Adrenal gland (tissue), 12 donors: ENCODE measurements around the gene AUTS2. TPM values are rescaled to one million over a fixed set of nuclear protein-coding genes. Genes with fewer than 3 reads are reported as not detected.

ENCODE experiments used
- DNase-seq, 7 donors: peaks; one replicate each; pipeline ENCODE4 v3.0.0-alpha.2; 2019 to 2020
- H3K27ac ChIP-seq, 5 donors: fragments of 200-600 bp; sonication (generic) in 4 of 5; 1 replicate in 3 of 5; 2 replicates in 2 of 5; pipeline versions ENCODE4 v1.5.1 to v1.8.0; 2016 to 2020; ENCODE audit warnings: mild to moderate bottlenecking in 1 of 5
- H3K27me3 ChIP-seq: fragments of 200-600 bp; 2 replicates; pipeline ENCODE4 v1.8.0; 2021
- H3K36me3 ChIP-seq, 2 donors: fragments of 200-600 bp; replicated peaks in 1 of 2; 1 replicate in 1 of 2; 2 replicates in 1 of 2; pipeline versions ENCODE4 v1.5.1 to v1.8.0; 2018 to 2022
- H3K4me1 ChIP-seq, 2 donors: fragments of 200-600 bp; replicated peaks in 1 of 2; 1 replicate in 1 of 2; 2 replicates in 1 of 2; pipeline versions ENCODE4 v1.5.1 to v1.8.0; 2018 to 2021
- H3K4me3 ChIP-seq, 4 donors: fragments of 200-600 bp; sonication (generic) in 3 of 4; one replicate each; pipeline ENCODE4 v1.5.1; 2016 to 2018
- H3K9me3 ChIP-seq, 3 donors: fragments of 200-600 bp; sonication (generic) in 1 of 3; replicated peaks in 1 of 3; 1 replicate in 2 of 3; 2 replicates in 1 of 3; pipeline versions ENCODE4 v1.5.1 to v1.8.0; 2016 to 2021
- CTCF ChIP-seq, 6 experiments: fragments of 450-650 bp in 4 of 6; fragments of 200-600 bp in 2 of 6; sonication (generic) in 1 of 6; IDR thresholded peaks; 1 replicate in 5 of 6; 2 replicates in 1 of 6; pipeline versions ENCODE4 v1.5.1 to v1.8.0; 2016 to 2021; ENCODE audit warnings: antibody characterized with exemption in 6 of 6, mild to moderate bottlenecking in 2 of 6, moderate library complexity in 1 of 6
- POLR2A ChIP-seq, 2 donors: fragments of 450-650 bp; IDR thresholded peaks; one replicate each; pipeline ENCODE4 v1.6.1; 2017; ENCODE audit warnings: antibody characterized with exemption in 2 of 2, mild to moderate bottlenecking in 2 of 2, moderate library complexity in 1 of 2
- WGBS, 4 donors: extraction: QIAGEN DNeasy Blood & Tissue Kit in 2 of 4; methylation state at CpG; one replicate each; pipeline versions ENCODE4 v1.1.5 to v1.1.7; 2013 to 2017; 5-methylcytosine and 5-hydroxymethylcytosine counted together
- intact Hi-C, 2 donors: fragments of 100-400 bp; cut with DNase I; formaldehyde crosslinking; loops; one replicate each; pipeline versions ENCODE4 v1.14.1 to v1.15.0; 2022 to 2023
- polyA plus RNA-seq, 3 donors: library from polyadenylated mRNA; stranded (reverse); fragments of 200-250 nt in 2 of 3; fragments of 350-450 nt in 1 of 3; fragmentation: Illumina TruSeq in 1 of 3; extraction: RNeasy Lipid Tissue Mini Kit (QIAGEN cat#74804) in 1 of 3; gene quantifications; one replicate each; pipeline ENCODE4 v1.2.3, GENCODE V29; 2013 to 2014
- total RNA-seq, 9 donors: library from RNA; depleted of rRNA in 4 of 9; stranded (reverse); fragments of >200 nt in 4 of 9; fragments of 120-200 nt in 1 of 9; fragmentation: NEBNext Ultra II Directional in 1 of 9; extraction: Animal tissue kit (Norgen Biotek cat#: 25700) in 1 of 9; gene quantifications; one replicate each; pipeline versions ENCODE4 v1.1.0 to v1.2.4, GENCODE V29; 2013 to 2023
- donor health status: healthy with polysubstance abuse.
- donor health status: Bipolar disorder and iron deficiency.
- donor health status: DM: yes; HTN: yes; CAD: no.
- donor health status: DM: no; HTN: no; CAD: no.
- donor health status: DM: no; HTN: no; CAD: no.
- donor health status: DM: yes; HTN: yes; CAD: no.

Gene AUTS2
- total and polyA plus RNA-seq, 12 donors = 6.4 to 44.0 (median 15.2) TPM

- Histone ChIP-seq H3K4me1 (no peaks in the 10 kb centered on the region), H3K27me3 (no peaks in the 10 kb centered on the region), H3K4me3 (no peak overlapping the region), H3K36me3 (no peaks in the 10 kb centered on the region), H3K27ac (no peak overlapping the region), H3K9me3 (no peaks in the 10 kb centered on the region)
- intact Hi-C loops = no loop called here
- TF ChIP-seq CTCF (IDR thresholded peaks at IDR 0.05) (no peak), POLR2A (IDR thresholded peaks at IDR 0.05) (no peak)
- WGBS, 4 donors = 81 to 92% (median 89%) methylated on average over 2 of the region's 2 CpGs
- DNase-seq = no peak
Measured at GRCh38 chr7:70344726-70345125, 746.5 kb downstream of the AUTS2 start.

GRCh38 chr7:70346844-70347462 lies 748.7 kb downstream of the AUTS2 start:
- Histone ChIP-seq H3K4me1 (no peaks in the 10 kb centered on the region), H3K9me3 (no peaks in the 10 kb centered on the region), H3K36me3 (no peaks in the 10 kb centered on the region), H3K4me3 (no peak overlapping the region), H3K27ac (no peak overlapping the region), H3K27me3 (no peaks in the 10 kb centered on the region)
- intact Hi-C loops = no loop called here
- WGBS, 4 donors = 91 to 96% (median 93%) methylated on average over 5 of the region's 5 CpGs
- no peak for DNase-seq
- no peak for TF ChIP-seq CTCF (IDR thresholded peaks at IDR 0.05)
- TF ChIP-seq POLR2A (IDR thresholded peaks at IDR 0.05) = no peak

GRCh38 chr7:70347463-70348254 lies 749.4 kb downstream of the AUTS2 start:
- no peak overlapping the region for H3K27ac ChIP-seq
- 92 to 100% (median 96%) methylated on average over 3 of the region's 3 CpGs for WGBS, 4 donors
- TF ChIP-seq POLR2A (IDR thresholded peaks at IDR 0.05) = no peak
- TF ChIP-seq CTCF (IDR thresholded peaks at IDR 0.05) = no peak
- no peaks in the 10 kb centered on the region for H3K27me3 ChIP-seq
- H3K4me1 ChIP-seq = no peaks in the 10 kb centered on the region
- no peak overlapping the region for H3K4me3 ChIP-seq
- intact Hi-C loops = no loop called here
- no peak for DNase-seq
- H3K36me3 ChIP-seq = no peaks in the 10 kb centered on the region
- H3K9me3 ChIP-seq = no peaks in the 10 kb centered on the region

GRCh38 chr7:70349031-70349430 lies 750.8 kb downstream of the AUTS2 start:
- no peaks in the 10 kb centered on the region for H3K36me3 ChIP-seq
- no peak overlapping the region for H3K4me3 ChIP-seq
- intact Hi-C loops = no loop called here
- no peaks in the 10 kb centered on the region for H3K27me3 ChIP-seq
- TF ChIP-seq CTCF (IDR thresholded peaks at IDR 0.05) (no peak), POLR2A (IDR thresholded peaks at IDR 0.05) (no peak)
- DNase-seq = no peak
- no peaks in the 10 kb centered on the region for H3K4me1 ChIP-seq
- no peaks in the 10 kb centered on the region for H3K9me3 ChIP-seq
- WGBS, 4 donors = 93 to 100% (median 96%) methylated on average over 2 of the region's 2 CpGs
- H3K27ac ChIP-seq = no peak overlapping the region
